HG03442 (cell line): Measurements from ENCODE around the gene RBSN.
A peak's percentile ranks its signal among the peaks of the same experiment; 100 is the strongest.
"Not testable (repeated sequence)": the region's sequence is repeated elsewhere in the genome, so short reads cannot be mapped to it uniquely, and the experiment has no call there.

Source experiments
- ATAC-seq: cut with Tn5 transposase; IDR thresholded peaks from one replicate; pipeline ENCODE4 v1.9.1; 2021; ENCODE audit warnings: mild to moderate bottlenecking, moderate library complexity; ENCODE audit not compliant: unreplicated experiment

The RBSN gene

GRCh38 chr3:15098503-15099363, at the start of gene RBSN:
Gene RBSN (minus strand): TSS chr3:15099148. CDS start chr3:15096120, 3,028 bp downstream.
- peak; percentile 89 for ATAC-seq

GRCh38 chr3:15148614-15149013, 49.7 kb upstream of the RBSN start:
- no peak for ATAC-seq

- not testable (repeated sequence) for ATAC-seq
Observed at GRCh38 chr3:15136885-15137284, 37.9 kb upstream of the RBSN start.

GRCh38 chr3:15134968-15135367, 36.0 kb upstream of the RBSN start:
- ATAC-seq: not testable (repeated sequence)

- not testable (repeated sequence) for ATAC-seq
Observed at GRCh38 chr3:15128403-15128802, 29.5 kb upstream of the RBSN start.

GRCh38 chr3:15126975-15127374, 28.0 kb upstream of the RBSN start:
- not testable (repeated sequence) for ATAC-seq

- ATAC-seq: no peak
Observed at GRCh38 chr3:15122398-15122797, 23.4 kb upstream of the RBSN start.

GRCh38 chr3:15121936-15122335, 23.0 kb upstream of the RBSN start:
- no peak for ATAC-seq

GRCh38 chr3:15120986-15121385, 22.0 kb upstream of the RBSN start:
- ATAC-seq: no peak

- ATAC-seq: no peak
Observed at GRCh38 chr3:15117011-15117410, 18.1 kb upstream of the RBSN start.

- no peak for ATAC-seq
Observed at GRCh38 chr3:15116032-15116669, 17.2 kb upstream of the RBSN start.

GRCh38 chr3:15114466-15115358, 15.8 kb upstream of the RBSN start:
- no peak for ATAC-seq

- no peak for ATAC-seq
Observed at GRCh38 chr3:15113884-15114283, 14.9 kb upstream of the RBSN start.

GRCh38 chr3:15113471-15113870, 14.5 kb upstream of the RBSN start:
- no peak for ATAC-seq

- ATAC-seq: no peak
Observed at GRCh38 chr3:15112011-15112410, 13.1 kb upstream of the RBSN start.

GRCh38 chr3:15110206-15110605, 11.3 kb upstream of the RBSN start:
- ATAC-seq: no peak

- no peak for ATAC-seq
Observed at GRCh38 chr3:15108869-15109268, 9.9 kb upstream of the RBSN start.

GRCh38 chr3:15108082-15108545, 9.2 kb upstream of the RBSN start:
- ATAC-seq: no peak

- ATAC-seq: no peak
Observed at GRCh38 chr3:15107075-15107947, 8.4 kb upstream of the RBSN start.

GRCh38 chr3:15102836-15103235, 3.9 kb upstream of the RBSN start:
- ATAC-seq: no peak
